IMR-90 (cell line): ENCODE data around the gene TSPAN32. TPM values are rescaled to one million over a fixed set of nuclear protein-coding genes. Genes with fewer than 3 reads are reported as not detected.

Experiments
- ATAC-seq: fragments of 200-7000 bp; cut with Tn5 transposase; 2 replicates; pipeline ENCODE4 v1.9.1; 2020; ENCODE audit warnings: low read depth, mild to moderate bottlenecking, moderate library complexity
- BruUV-seq: library from RNA; stranded (reverse); fragments of 400-500 nt; replicated peaks from 2 replicates; lab custom pipeline; 2021; lab: Mats Ljungman, UMichigan
- CTCF ChIA-PET: fragments of 300-600 bp; formaldehyde crosslinking; extraction: SDS; loops from one replicate; lab custom pipeline; 2021; ENCODE audit warnings: antibody characterized with exemption; lab: Yijun Ruan, JAX
- POLR2A ChIA-PET: fragments of 300-600 bp; sonication (Branson Sonifier 250); formaldehyde crosslinking; loops from one replicate; lab custom pipeline; 2022; ENCODE audit warnings: antibody characterized with exemption; ENCODE audit not compliant: unreplicated experiment; lab: Charles Lee
- DNase-seq: peaks from one replicate; pipeline ENCODE4 v3.0.0; 2013
- H2AFZ ChIP-seq: replicated peaks from 2 replicates; pipeline ENCODE3; 2013; ENCODE audit warnings: low read length, mild to moderate bottlenecking; ENCODE audit not compliant: poor library complexity
- H2AK5ac ChIP-seq: 2 replicates; pipeline ENCODE4 v1.6.1; 2013; ENCODE audit warnings: low read depth, low read length, inconsistent platforms
- H2AK9ac ChIP-seq: replicated peaks from 2 replicates; pipeline ENCODE3; 2013; ENCODE audit warnings: mild to moderate bottlenecking, low read depth, low read length, moderate library complexity; ENCODE audit not compliant: poor library complexity
- H2BK120ac ChIP-seq: 2 replicates; pipeline ENCODE4 v1.6.1; 2013; ENCODE audit warnings: low read depth, low read length, inconsistent platforms
- H2BK15ac ChIP-seq: 3 replicates; pipeline ENCODE4 v1.6.1; 2013; ENCODE audit warnings: low read depth, low read length, inconsistent platforms
- H2BK20ac ChIP-seq: 2 replicates; pipeline ENCODE4 v1.6.1; 2013; ENCODE audit warnings: low read depth, mild to moderate bottlenecking, inconsistent platforms, low read length, moderate library complexity
- H2BK5ac ChIP-seq: 2 replicates; pipeline ENCODE4 v1.6.1; 2013; ENCODE audit warnings: mild to moderate bottlenecking, low read depth, low read length, inconsistent platforms; ENCODE audit not compliant: poor library complexity, severe bottlenecking
- H3K14ac ChIP-seq: replicated peaks from 2 replicates; pipeline ENCODE4 v1.6.1; 2013; ENCODE audit warnings: low read depth, low read length, inconsistent platforms
- H3K18ac ChIP-seq: 2 replicates; pipeline ENCODE4 v1.6.1; 2013; ENCODE audit warnings: low read depth, low read length, control low read depth
- H3K23ac ChIP-seq: 2 replicates; pipeline ENCODE4 v1.6.1; 2013; ENCODE audit warnings: low read depth, low read length, inconsistent platforms
- H3K27ac ChIP-seq: 2 replicates; pipeline ENCODE4 v1.5.1; 2013; ENCODE audit warnings: mild to moderate bottlenecking, control low read depth, low read length; ENCODE audit not compliant: insufficient read depth
- H3K27me3 ChIP-seq: 2 replicates; pipeline ENCODE4 v1.6.1; 2013; ENCODE audit warnings: low read length; ENCODE audit not compliant: control insufficient read depth, insufficient read depth
- H3K36me3 ChIP-seq: 2 replicates; pipeline ENCODE4 v1.6.1; 2013; ENCODE audit warnings: low read length, mixed read lengths; ENCODE audit not compliant: control insufficient read depth, insufficient read depth
- H3K4ac ChIP-seq: 2 replicates; pipeline ENCODE4 v1.6.1; 2013; ENCODE audit warnings: low read depth, low read length, inconsistent platforms
- H3K4me1 ChIP-seq: 2 replicates; pipeline ENCODE4 v1.6.1; 2013; ENCODE audit warnings: low read length, mixed read lengths; ENCODE audit not compliant: control insufficient read depth, insufficient read depth
- H3K4me2 ChIP-seq: 2 replicates; pipeline ENCODE4 v1.6.1; 2013; ENCODE audit warnings: low read depth, mild to moderate bottlenecking, control low read depth, low read length, moderate library complexity
- H3K4me3 ChIP-seq: 2 replicates; pipeline ENCODE4 v1.5.1; 2013; ENCODE audit warnings: low read depth, mild to moderate bottlenecking, control low read depth, low read length, moderate library complexity; ENCODE audit not compliant: insufficient read depth
- H3K56ac ChIP-seq: 2 replicates; pipeline ENCODE4 v1.6.1; 2013; ENCODE audit warnings: low read length, inconsistent platforms; ENCODE audit not compliant: insufficient read depth; ENCODE audit errors: extremely low read depth
- H3K79me1 ChIP-seq, 2 experiments: 2 replicates each; pipeline ENCODE4 v1.6.1; 2013; ENCODE audit warnings: low read length in 2 of 2, inconsistent platforms in 1 of 2, low read depth in 1 of 2
- H3K9ac ChIP-seq: 2 replicates; pipeline ENCODE4 v1.6.1; 2013; ENCODE audit warnings: low read depth, low read length, control low read depth
- H3K9me1 ChIP-seq: 2 replicates; pipeline ENCODE4 v1.6.1; 2013; ENCODE audit warnings: low read length, inconsistent platforms; ENCODE audit not compliant: insufficient read depth
- H3K9me3 ChIP-seq: 2 replicates; pipeline ENCODE4 v1.6.1; 2013; ENCODE audit warnings: low read length; ENCODE audit not compliant: control insufficient read depth, insufficient read depth
- H4K20me1 ChIP-seq: 2 replicates; pipeline ENCODE4 v1.6.1; 2013; ENCODE audit warnings: low read length, inconsistent platforms; ENCODE audit not compliant: insufficient read depth
- H4K5ac ChIP-seq: 2 replicates; pipeline ENCODE4 v1.6.1; 2013; ENCODE audit warnings: mild to moderate bottlenecking, low read depth, low read length, control low read depth
- H4K8ac ChIP-seq, 2 experiments: 2 replicates each; pipeline ENCODE4 v1.6.1; 2013; ENCODE audit warnings: low read depth in 2 of 2, low read length in 2 of 2, control low read depth in 1 of 2, inconsistent platforms in 1 of 2
- H4K91ac ChIP-seq: 2 replicates; pipeline ENCODE4 v1.6.1; 2013; ENCODE audit warnings: low read depth, low read length, inconsistent platforms; ENCODE audit not compliant: insufficient read depth
- BHLHE40 ChIP-seq: fragments of 150-350 bp; IDR thresholded peaks from 2 replicates; pipeline ENCODE4 v1.6.1; 2016; ENCODE audit warnings: mild to moderate bottlenecking, low read depth, low read length
- FOS ChIP-seq: fragments of 150-350 bp; IDR thresholded peaks from 2 replicates; pipeline ENCODE4 v1.6.1; 2016; ENCODE audit warnings: low read depth, low read length
- MAFK ChIP-seq: IDR thresholded peaks from 2 replicates; pipeline ENCODE4 v1.6.1; 2012; ENCODE audit warnings: low read depth, low read length, improper control_type of control experiment
- MAZ ChIP-seq: IDR thresholded peaks from 2 replicates; pipeline ENCODE4 v1.6.1; 2012; ENCODE audit warnings: low read depth, mild to moderate bottlenecking, low read length, improper control_type of control experiment, moderate library complexity, borderline replicate concordance
- MXI1 ChIP-seq: IDR thresholded peaks from 2 replicates; pipeline ENCODE4 v1.6.1; 2012; ENCODE audit warnings: low read depth, mild to moderate bottlenecking, low read length, moderate library complexity, borderline replicate concordance
- NFE2L2 ChIP-seq: fragments of 150-350 bp; IDR thresholded peaks from 2 replicates; pipeline ENCODE4 v1.6.1; 2016; ENCODE audit warnings: low read depth, mild to moderate bottlenecking, low read length
- RAD21 ChIP-seq: IDR thresholded peaks from 2 replicates; pipeline ENCODE4 v1.6.1; 2012; ENCODE audit warnings: low read length, improper control_type of control experiment
- RCOR1 ChIP-seq: IDR thresholded peaks from 2 replicates; pipeline ENCODE4 v1.6.1; 2012; ENCODE audit warnings: mild to moderate bottlenecking, low read length, improper control_type of control experiment; ENCODE audit not compliant: insufficient replicate concordance
- RFX5 ChIP-seq: IDR thresholded peaks from 2 replicates; pipeline ENCODE4 v1.8.0; 2012; ENCODE audit warnings: low read depth, mild to moderate bottlenecking, low read length, moderate library complexity
- SMC3 ChIP-seq: fragments of 150-350 bp; IDR thresholded peaks from 2 replicates; pipeline ENCODE4 v1.6.1; 2016; ENCODE audit warnings: low read depth, mild to moderate bottlenecking, antibody characterized with exemption, low read length, moderate library complexity
- WGBS, 2 experiments: methylation state at CpG; one replicate each; pipeline versions ENCODE4 v1.1.5 to v1.1.7; 2013; ENCODE audit warnings: missing lambda C conversion rate in 2 of 2; ENCODE audit not compliant: insufficient read length in 1 of 2; ENCODE audit errors: extremely low coverage in 2 of 2; 5-methylcytosine and 5-hydroxymethylcytosine counted together
- dilution Hi-C: fragments of 300-500 bp; cut with HindIII; formaldehyde crosslinking; loops from one replicate; pipeline ENCODE4 v1.14.3; 2018; ENCODE audit warnings: low sequenced_read_pairs; ENCODE audit not compliant: unreplicated experiment
- in situ Hi-C: fragments of 300-500 bp; cut with MboI; formaldehyde crosslinking; loops from 3 replicates; pipeline ENCODE4 v1.14.3; 2019; ENCODE audit warnings: low sequenced_read_pairs, inconsistent platforms, mixed read lengths
- intact Hi-C: fragments of 100-400 bp; cut with micrococcal nuclease; formaldehyde crosslinking; loops from 2 replicates; pipeline ENCODE4 v1.10.0; 2022
- polyA plus RNA-seq, 3 experiments: library from polyadenylated mRNA; depleted of rRNA; stranded (reverse); fragments of >200 nt; gene quantifications; 2 replicates each; pipeline ENCODE4 v1.2.3, GENCODE V29; 2012; ENCODE audit warnings: low replicate concordance in 1 of 3
- total RNA-seq: library from RNA; depleted of rRNA; stranded (reverse); fragments of >200 nt; gene quantifications from 2 replicates; pipeline ENCODE4 v1.2.3, GENCODE V29; 2012
- TF ChIP-seq, protein P1 (sequence below): conservative IDR thresholded peaks from 2 replicates; pipeline ENCODE4 v1.5.1; 2012; ENCODE audit warnings: mild to moderate bottlenecking, low read depth, low read length, improper control_type of control experiment
- TF ChIP-seq, protein P2 (sequence below): fragments of 150-350 bp; IDR thresholded peaks from 2 replicates; pipeline ENCODE4 v1.6.1; 2016; ENCODE audit warnings: low read depth, mild to moderate bottlenecking, low read length, moderate library complexity, borderline replicate concordance

Gene TSPAN32
- total and polyA plus RNA-seq, 2 of the 4 experiments (the other 2 are of a cell fraction), result 0.07 TPM; not detected in 1

- POLR2A ChIA-PET, result no interaction called here
Measured at GRCh38 chr11:2346586-2347307, 44.9 kb downstream of the TSPAN32 start.

More at GRCh38 chr11:2346586-2347307, 44.9 kb downstream of the TSPAN32 start:
- Histone ChIP-seq H3K4me2 (no peak overlapping the region), H3K56ac (no peak overlapping the region), H2AK9ac (no peak overlapping the region), H3K9ac (no peak overlapping the region), H3K4me1 (no peaks in the 10 kb centered on the region), H2BK5ac (no peak overlapping the region), H3K23ac (no peak overlapping the region), H4K20me1 (no peaks in the 10 kb centered on the region), H3K9me3 (peaks cover 17% of the 10 kb centered on the region), H2BK120ac (no peak overlapping the region), H3K9me1 (no peaks in the 10 kb centered on the region), H3K4me3 (no peak overlapping the region), H3K27me3 (peaks cover 3% of the 10 kb centered on the region; the same call in 1 of the 2 replicates), H3K79me1 (no peaks in the 10 kb centered on the region), H4K91ac (no peak overlapping the region), H3K14ac (no peak overlapping the region), H2AFZ (no peak overlapping the region), H3K18ac (no peak overlapping the region), H3K27ac (no peak overlapping the region), H2BK20ac (no peak overlapping the region), H4K5ac (no peak overlapping the region), H4K8ac (no peak overlapping the region), H3K36me3 (no peaks in the 10 kb centered on the region), H2BK15ac (no peak overlapping the region), H2AK5ac (no peak overlapping the region), H3K4ac (no peak overlapping the region)
- intact Hi-C loops (no loop called here), in situ Hi-C loops (no loop called here), dilution Hi-C loops (no loop called here)
- 35% methylated on average over 4 of the region's 10 CpGs; no CpG with 5 or more reads in 1 of the 2 experiments for WGBS, 2 experiments
- CTCF ChIA-PET, result no interaction called here
- DNase-seq (no peak), ATAC-seq (no peak)
- no peak for TF ChIP-seq FOS
- TF ChIP-seq, protein P1, sequence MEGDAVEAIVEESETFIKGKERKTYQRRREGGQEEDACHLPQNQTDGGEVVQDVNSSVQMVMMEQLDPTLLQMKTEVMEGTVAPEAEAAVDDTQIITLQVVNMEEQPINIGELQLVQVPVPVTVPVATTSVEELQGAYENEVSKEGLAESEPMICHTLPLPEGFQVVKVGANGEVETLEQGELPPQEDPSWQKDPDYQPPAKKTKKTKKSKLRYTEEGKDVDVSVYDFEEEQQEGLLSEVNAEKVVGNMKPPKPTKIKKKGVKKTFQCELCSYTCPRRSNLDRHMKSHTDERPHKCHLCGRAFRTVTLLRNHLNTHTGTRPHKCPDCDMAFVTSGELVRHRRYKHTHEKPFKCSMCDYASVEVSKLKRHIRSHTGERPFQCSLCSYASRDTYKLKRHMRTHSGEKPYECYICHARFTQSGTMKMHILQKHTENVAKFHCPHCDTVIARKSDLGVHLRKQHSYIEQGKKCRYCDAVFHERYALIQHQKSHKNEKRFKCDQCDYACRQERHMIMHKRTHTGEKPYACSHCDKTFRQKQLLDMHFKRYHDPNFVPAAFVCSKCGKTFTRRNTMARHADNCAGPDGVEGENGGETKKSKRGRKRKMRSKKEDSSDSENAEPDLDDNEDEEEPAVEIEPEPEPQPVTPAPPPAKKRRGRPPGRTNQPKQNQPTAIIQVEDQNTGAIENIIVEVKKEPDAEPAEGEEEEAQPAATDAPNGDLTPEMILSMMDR, result no peak
- no peak for TF ChIP-seq BHLHE40
- TF ChIP-seq MAZ, result no peak
- TF ChIP-seq MAFK, result no peak
- no peak for TF ChIP-seq SMC3
- no peak for TF ChIP-seq MXI1
- TF ChIP-seq, protein P2, sequence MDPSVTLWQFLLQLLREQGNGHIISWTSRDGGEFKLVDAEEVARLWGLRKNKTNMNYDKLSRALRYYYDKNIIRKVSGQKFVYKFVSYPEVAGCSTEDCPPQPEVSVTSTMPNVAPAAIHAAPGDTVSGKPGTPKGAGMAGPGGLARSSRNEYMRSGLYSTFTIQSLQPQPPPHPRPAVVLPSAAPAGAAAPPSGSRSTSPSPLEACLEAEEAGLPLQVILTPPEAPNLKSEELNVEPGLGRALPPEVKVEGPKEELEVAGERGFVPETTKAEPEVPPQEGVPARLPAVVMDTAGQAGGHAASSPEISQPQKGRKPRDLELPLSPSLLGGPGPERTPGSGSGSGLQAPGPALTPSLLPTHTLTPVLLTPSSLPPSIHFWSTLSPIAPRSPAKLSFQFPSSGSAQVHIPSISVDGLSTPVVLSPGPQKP, result no peak
- TF ChIP-seq NFE2L2, result no peak
- no peak for TF ChIP-seq RAD21
- no peak for TF ChIP-seq RFX5
- TF ChIP-seq RCOR1, result no peak
- BruUV-seq, result no TSS peak
